ENCODE measurements around the gene FAM81A. TPM values are rescaled to one million over a fixed set of nuclear protein-coding genes. Genes with fewer than 3 reads are reported as not detected.

Gene FAM81A
- total RNA-seq, result 1 to 10 TPM in 1 of 3 donors, not detected in 2; 1.0 TPM
- 2.9 TPM for total RNA-seq (2013)

DNA sequence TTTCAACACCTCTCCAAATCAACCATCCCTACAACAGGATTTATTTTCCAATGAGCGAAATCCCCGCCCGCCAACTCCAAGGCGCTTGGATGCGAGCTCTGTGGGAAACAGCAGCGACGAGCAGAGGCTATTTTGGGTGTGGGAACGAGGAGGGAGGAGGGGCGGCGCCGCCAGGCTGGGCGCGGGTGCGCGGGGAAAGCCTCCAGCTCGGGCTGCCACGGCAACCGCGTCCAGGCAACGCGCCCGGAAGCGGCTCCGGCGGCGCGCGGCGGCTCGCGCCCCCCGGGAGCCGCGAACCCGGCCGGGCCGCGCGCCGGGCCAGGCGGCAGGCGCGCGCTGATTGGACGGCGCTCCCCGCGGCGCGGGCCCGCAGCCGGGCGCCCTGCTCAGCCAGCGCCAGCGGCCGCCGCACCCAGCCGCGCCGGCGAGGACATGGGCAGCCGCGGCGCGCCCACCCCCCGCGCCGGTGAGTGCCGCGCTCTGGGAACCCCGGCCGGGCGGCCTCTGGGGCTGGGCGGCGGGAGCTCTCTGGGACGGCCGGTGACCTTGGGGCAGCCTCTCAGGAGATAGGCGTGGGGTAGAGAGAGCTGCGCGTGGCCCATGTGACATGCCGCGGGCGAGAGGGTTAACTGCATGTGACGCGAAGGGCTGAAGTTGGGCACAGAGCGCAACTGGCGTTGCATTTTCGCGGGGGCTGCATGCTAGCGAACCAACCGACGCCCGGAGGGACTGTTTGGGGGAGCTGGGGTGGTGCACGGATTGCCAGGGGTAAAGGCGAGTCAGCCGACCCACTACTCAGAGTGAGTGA, at the start of gene FAM81A:
Gene FAM81A (plus strand): TSS at position 370 of the 808 bp plus-strand sequence. CDS start 20,441 bp downstream, outside the sequence.
- H3K4me3 ChIP-seq (ENCODE audit: low read length), result peak within 1 kb of the TSS; percentile 39
- peaks cover 11 to 16% of the 10 kb centered on the region in 2 donors for H3K4me1 Mint-ChIP-seq
- no peak within 1 kb of the TSS for H3K27ac ChIP-seq (ENCODE audit: low read length)
- no peaks in the 10 kb centered on the region for H3K36me3 ChIP-seq (ENCODE audit: control insufficient read depth, insufficient read depth, low read length)
- H3K4me3 Mint-ChIP-seq, result peak within 1 kb of the TSS; percentile 80
- peaks cover 13% of the 10 kb centered on the region for H3K4me1 ChIP-seq (ENCODE audit: control insufficient read depth, insufficient read depth, low read length)
- ATAC-seq (peak; percentile 75 to 91 (median 82)), DNase-seq (peak; percentile 53 to 62)
- no peaks in the 10 kb centered on the region for H3K9me3 ChIP-seq (ENCODE audit: control insufficient read depth, insufficient read depth, low read length)
- no peaks in the 10 kb centered on the region for H3K9me3 Mint-ChIP-seq
- H3K27me3 ChIP-seq (ENCODE audit: control insufficient read depth, insufficient read depth, low read length), result peaks cover 12% of the 10 kb centered on the region
- intact Hi-C loops (cut with micrococcal nuclease), result no loop called here
- under 1% methylated on average over 96 of the region's 96 CpGs for WGBS (ENCODE audit: insufficient coverage)
- H3K27me3 Mint-ChIP-seq (ENCODE audit: low read depth in 2 of 2), result peaks cover 44 to 46% of the 10 kb centered on the region in 2 donors
- peak within 1 kb of the TSS in 1 of 2 donors; percentile 52 for H3K27ac Mint-ChIP-seq
- TF ChIP-seq, protein P1, sequence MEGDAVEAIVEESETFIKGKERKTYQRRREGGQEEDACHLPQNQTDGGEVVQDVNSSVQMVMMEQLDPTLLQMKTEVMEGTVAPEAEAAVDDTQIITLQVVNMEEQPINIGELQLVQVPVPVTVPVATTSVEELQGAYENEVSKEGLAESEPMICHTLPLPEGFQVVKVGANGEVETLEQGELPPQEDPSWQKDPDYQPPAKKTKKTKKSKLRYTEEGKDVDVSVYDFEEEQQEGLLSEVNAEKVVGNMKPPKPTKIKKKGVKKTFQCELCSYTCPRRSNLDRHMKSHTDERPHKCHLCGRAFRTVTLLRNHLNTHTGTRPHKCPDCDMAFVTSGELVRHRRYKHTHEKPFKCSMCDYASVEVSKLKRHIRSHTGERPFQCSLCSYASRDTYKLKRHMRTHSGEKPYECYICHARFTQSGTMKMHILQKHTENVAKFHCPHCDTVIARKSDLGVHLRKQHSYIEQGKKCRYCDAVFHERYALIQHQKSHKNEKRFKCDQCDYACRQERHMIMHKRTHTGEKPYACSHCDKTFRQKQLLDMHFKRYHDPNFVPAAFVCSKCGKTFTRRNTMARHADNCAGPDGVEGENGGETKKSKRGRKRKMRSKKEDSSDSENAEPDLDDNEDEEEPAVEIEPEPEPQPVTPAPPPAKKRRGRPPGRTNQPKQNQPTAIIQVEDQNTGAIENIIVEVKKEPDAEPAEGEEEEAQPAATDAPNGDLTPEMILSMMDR (IDR thresholded peaks at IDR 0.05), result no peak
- H3K36me3 Mint-ChIP-seq, result no peaks in the 10 kb centered on the region

DNA sequence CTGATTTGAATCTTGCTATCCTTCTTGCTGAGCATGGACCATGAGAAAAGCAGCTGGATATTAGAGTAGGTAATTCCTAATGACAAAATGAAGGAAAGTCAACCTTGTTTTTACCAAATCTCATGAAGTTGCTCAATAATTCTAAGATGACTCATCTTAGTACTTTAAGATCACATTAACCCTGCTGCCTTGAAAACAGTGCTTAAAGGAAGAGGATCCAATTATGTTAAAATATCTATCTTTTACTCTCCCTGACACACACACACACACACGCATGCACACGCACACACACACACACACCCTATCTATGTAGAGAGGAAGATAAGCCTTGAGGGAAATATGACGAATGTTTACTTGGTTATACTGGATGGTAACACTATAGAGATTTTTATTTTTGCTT, 49.3 kb upstream of the FAM81A start:
- Histone ChIP-seq H3K4me3 (ENCODE audit: low read length) (no peak overlapping the region), H3K9me3 (ENCODE audit: control insufficient read depth, insufficient read depth, low read length) (no peaks in the 10 kb centered on the region), H3K27me3 (ENCODE audit: control insufficient read depth, insufficient read depth, low read length) (peaks cover 2% of the 10 kb centered on the region), H3K36me3 (ENCODE audit: control insufficient read depth, insufficient read depth, low read length) (no peaks in the 10 kb centered on the region), H3K27ac (ENCODE audit: low read length) (no peak overlapping the region), H3K4me1 (ENCODE audit: control insufficient read depth, insufficient read depth, low read length) (peaks cover 17% of the 10 kb centered on the region)
- Mint-ChIP-seq H3K27me3 (ENCODE audit: low read depth in 2 of 2) (peaks cover 12 to 14% of the 10 kb centered on the region in 2 donors), H3K36me3 (no peaks in the 10 kb centered on the region), H3K4me1 (peaks cover 17 to 25% of the 10 kb centered on the region in 2 donors), H3K4me3 (no peak overlapping the region), H3K27ac (no peak overlapping the region), H3K9me3 (no peaks in the 10 kb centered on the region)
- WGBS (ENCODE audit: insufficient coverage), result no CpG with 5 or more reads among the region's 3 CpGs
- TF ChIP-seq, protein P1 (IDR thresholded peaks at IDR 0.05), result no peak
- intact Hi-C loops (cut with micrococcal nuclease), result no loop called here
- no peak for DNase-seq
- ATAC-seq, result no peak

DNA sequence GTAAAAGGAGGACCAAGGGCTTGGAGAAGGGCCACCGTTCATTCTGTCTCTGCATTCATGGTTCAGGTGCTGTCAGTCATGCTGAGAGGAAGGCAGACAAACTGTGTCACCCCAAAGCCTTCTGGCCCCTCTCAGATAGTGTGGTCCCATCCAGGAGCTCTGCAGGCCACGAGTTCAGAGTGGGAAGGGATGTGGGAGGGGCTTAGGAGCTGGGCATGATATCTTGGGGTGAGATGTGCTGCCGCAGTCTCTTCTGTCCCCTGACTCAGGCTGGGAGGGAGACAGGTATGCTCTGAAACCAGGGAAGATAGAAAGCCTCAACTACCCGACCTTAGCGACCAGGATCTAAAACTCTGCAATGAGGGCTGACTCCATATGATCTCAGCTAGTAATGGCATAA, 45.7 kb upstream of the FAM81A start:
- no peak for ATAC-seq
- no peak overlapping the region for H3K27ac ChIP-seq (ENCODE audit: low read length)
- H3K27me3 ChIP-seq (ENCODE audit: control insufficient read depth, insufficient read depth, low read length), result peaks cover 6% of the 10 kb centered on the region
- intact Hi-C loops (cut with micrococcal nuclease), result no loop called here
- TF ChIP-seq, protein P1 (IDR thresholded peaks at IDR 0.05), result no peak
- Mint-ChIP-seq H3K9me3 (no peaks in the 10 kb centered on the region), H3K4me3 (no peak overlapping the region), H3K27me3 (ENCODE audit: low read depth in 2 of 2) (peaks cover 14 to 26% of the 10 kb centered on the region in 2 donors), H3K36me3 (no peaks in the 10 kb centered on the region), H3K4me1 (peaks cover 6 to 16% of the 10 kb centered on the region in 2 donors), H3K27ac (no peak overlapping the region)
- H3K4me1 ChIP-seq (ENCODE audit: control insufficient read depth, insufficient read depth, low read length), result no peaks in the 10 kb centered on the region
- no peak for DNase-seq
- no peaks in the 10 kb centered on the region for H3K36me3 ChIP-seq (ENCODE audit: control insufficient read depth, insufficient read depth, low read length)
- no peak overlapping the region for H3K4me3 ChIP-seq (ENCODE audit: low read length)
- WGBS (ENCODE audit: insufficient coverage), result 86% methylated on average over 5 of the region's 5 CpGs
- H3K9me3 ChIP-seq (ENCODE audit: control insufficient read depth, insufficient read depth, low read length), result no peaks in the 10 kb centered on the region
